Activated CD8-positive, alpha-beta memory T cell treated with anti-CD3 and anti-CD28 coated beads, Interleukin-2, amount 50 U/mL, for 4 hours (primary cell): ENCODE measurements around the gene GRAMD4.

ENCODE experiments used
- DNase-seq: peaks from one replicate; pipeline ENCODE4 v3.0.0-alpha.2; 2020

GRAMD4 gene

DNA sequence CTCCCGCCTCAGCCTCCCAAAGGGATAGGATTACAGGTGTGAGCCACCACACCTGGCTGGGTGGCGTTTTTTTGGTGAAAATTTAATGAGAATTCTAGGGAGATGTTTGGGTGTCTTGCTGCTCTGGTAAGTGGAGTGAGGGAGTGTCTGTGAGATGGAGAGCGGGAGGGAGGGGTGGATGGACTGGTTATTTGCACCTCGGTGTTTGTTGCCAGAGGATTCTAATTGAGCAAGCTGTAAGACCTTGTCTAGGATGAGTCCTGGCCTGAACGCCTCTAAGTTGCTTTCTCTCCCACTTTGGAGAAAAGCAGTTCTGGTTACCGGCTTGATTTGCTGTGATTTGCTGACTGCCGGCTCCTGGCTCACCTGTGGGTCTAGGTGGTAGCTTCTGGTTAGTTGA lies 22.0 kb upstream of the GRAMD4 start:
- no peak for DNase-seq

DNA sequence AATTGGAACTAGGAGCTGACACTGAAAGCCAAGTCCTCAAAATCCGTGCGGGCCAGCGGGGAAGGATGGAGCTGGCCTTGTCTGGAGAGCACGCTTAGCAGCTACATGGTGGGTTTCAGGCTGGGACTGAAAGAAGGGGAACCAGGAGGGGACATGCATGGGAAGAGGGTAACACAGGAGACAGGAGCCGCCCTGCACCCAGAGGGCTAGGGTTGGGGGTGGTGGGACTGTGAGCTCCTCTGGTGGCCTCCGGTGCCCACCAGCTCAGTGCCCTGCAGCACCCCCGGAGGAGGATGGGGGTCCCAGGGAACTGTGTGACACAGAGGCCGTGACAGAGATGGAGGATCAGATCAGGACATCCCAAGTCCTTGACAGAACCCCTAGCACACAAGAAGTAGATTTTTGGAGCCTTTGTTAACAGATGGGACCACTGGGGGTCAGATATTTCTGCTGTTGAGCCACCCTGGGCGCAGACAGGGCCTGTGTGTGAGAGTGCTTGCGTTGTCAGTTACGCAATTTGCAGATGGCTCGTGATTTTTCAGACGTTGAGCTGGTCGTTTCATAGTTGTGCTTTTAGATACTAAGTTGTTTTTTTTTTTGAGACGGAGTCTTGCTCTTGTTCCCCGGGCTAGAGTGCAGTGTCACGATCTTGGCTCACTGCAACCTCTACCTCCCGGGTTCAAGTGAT lies 21.3 kb upstream of the GRAMD4 start:
- no peak for DNase-seq

DNA sequence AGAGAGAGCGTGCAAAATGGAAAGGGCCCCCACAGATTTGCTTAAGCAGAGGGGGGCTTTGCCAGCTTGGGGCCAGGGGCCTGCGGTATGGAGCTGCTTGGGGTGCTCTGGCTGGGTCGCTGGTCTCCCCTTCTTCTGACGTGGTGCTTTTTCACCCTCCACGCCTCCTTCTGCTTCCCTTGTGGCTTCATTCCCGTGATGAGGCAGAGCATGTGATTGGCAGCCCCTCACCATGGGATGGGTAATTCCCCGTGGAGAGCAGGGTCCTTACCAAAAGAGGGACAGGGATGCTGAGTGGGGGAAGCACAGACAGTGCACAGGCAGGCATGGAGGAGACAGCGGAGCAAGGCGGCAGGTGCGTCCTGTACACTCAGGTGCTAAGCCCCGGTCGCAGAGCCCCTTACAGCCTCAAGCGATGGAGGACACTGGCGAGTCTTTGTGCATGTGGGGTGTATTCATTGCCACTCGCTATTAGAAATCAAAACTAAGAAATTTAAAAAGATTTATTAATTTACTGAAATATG lies 19.9 kb upstream of the GRAMD4 start:
- no peak for DNase-seq

DNA sequence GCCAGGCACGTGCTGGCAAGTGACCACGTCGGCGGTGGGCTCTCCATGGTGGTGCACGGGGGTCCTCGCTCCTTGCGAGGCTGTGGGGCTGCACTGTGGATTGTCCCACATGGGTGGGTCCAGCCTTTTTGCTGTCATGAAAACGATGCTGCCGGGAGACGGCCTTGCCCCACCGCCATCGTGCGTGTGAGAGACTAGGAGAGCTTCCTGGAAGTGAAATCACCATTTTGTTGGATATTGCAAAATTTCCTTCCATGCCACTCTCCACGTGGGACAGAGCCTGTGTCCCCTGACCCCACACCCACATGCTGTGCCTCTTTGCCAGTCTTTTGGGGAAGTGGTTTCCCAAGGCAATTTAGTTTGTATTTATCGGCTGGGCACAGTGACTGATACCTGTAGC lies 18.2 kb upstream of the GRAMD4 start:
- DNase-seq, result no peak

- DNase-seq, result no peak
These were observed 15.9 kb upstream of the GRAMD4 start for GRCh38 chr22:46604306-46604690.

- DNase-seq, result no peak
These were observed 15.1 kb upstream of the GRAMD4 start for GRCh38 chr22:46605117-46605516.

- no peak for DNase-seq
These were observed 13.3 kb upstream of the GRAMD4 start for GRCh38 chr22:46606886-46607285.

GRCh38 chr22:46607483-46608114 lies 12.6 kb upstream of the GRAMD4 start:
- DNase-seq, result no peak

- DNase-seq, result no peak
These were observed 11.0 kb upstream of the GRAMD4 start for GRCh38 chr22:46609175-46609690.

DNA sequence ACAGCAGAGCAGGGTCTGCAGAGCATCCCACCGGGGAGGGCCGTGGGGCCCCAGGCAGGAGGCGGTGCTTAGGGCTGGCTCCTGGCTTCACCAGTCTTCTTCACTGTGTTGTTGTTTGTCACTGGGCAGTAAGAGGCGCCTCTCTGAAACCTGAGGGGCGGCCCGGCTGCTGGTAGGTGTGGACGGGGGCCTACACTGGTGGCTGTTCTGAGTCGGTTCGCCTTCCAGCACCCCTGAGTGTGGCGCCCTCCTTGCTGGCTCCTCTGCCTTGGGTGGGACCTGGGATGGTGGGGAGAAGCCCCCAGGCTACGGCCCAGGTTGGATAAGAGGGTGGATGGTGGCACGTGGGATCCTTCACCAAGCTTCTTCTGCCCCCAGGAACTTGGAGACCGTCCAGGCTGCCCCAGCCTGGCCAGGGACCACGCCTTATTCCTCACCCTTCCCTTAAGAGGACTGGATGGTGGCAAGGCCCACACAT lies 10.4 kb upstream of the GRAMD4 start:
- DNase-seq, result no peak

DNA sequence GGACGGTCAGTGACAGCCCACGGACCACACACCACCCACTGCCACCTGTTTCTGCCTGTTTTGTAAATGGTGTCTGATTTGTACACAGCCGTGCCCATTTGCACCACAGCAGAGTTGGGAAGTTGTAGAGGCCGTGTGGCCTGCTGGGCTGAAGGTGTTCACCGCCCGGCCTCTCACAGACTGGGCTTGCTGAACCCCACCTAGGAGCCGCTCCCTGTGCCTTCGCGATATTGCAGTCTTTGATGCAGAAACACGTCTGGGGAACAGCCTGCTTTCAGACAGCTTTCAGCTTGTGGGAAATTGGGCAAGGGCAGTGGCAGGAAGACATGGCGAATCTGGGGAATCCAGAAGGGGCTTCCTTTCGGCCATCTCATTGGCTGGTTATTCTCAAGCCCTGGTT lies 9.8 kb upstream of the GRAMD4 start:
- DNase-seq, result no peak

DNA sequence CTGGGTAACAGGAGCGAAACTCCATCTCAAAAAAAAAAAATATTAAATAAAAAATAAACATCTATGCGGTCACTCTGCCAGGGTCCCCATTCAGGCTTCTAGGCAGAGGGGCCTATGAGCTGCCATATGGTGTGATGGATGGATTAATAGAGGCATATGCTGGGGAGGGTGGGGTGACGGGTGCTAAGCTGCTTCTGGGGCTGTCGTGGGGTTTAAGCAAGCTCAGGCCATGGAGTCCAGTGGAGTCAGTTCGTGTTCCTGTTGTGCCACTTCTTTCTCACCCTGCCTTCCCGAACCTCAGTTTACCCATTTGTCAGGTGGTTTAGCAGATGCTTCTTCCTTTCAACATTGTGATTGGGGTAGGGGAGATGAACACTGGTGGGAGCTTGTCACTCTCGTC lies 9.0 kb upstream of the GRAMD4 start:
- no peak for DNase-seq

DNA sequence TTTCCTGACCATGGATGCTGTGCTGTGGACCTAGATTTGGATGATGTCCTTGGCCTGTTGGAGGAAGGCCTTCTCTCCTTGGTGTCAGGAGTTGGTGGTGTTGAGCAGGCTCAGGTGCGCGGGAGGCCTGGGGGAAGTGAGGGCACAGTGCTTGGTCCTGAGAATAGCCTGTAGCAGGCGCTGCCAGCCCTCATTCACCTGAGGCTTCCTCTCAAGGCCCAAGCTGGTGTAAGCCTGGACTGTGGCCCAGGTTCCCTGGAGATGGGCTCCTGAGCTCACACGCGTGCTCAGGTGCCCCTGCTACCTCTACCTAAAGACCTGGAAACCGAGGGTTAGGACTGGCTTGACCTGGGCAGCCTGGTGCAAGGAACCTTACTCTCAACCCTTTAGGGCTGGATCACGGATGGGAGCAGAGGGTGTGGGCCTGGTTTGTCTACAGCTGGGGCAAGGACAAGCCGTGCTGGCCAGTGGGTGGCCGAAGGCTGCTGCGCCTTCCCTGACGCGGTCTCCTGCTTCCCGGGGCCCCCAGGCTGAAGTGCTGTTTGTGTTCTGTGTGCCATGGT lies 7.8 kb upstream of the GRAMD4 start:
- DNase-seq, result no peak

DNA sequence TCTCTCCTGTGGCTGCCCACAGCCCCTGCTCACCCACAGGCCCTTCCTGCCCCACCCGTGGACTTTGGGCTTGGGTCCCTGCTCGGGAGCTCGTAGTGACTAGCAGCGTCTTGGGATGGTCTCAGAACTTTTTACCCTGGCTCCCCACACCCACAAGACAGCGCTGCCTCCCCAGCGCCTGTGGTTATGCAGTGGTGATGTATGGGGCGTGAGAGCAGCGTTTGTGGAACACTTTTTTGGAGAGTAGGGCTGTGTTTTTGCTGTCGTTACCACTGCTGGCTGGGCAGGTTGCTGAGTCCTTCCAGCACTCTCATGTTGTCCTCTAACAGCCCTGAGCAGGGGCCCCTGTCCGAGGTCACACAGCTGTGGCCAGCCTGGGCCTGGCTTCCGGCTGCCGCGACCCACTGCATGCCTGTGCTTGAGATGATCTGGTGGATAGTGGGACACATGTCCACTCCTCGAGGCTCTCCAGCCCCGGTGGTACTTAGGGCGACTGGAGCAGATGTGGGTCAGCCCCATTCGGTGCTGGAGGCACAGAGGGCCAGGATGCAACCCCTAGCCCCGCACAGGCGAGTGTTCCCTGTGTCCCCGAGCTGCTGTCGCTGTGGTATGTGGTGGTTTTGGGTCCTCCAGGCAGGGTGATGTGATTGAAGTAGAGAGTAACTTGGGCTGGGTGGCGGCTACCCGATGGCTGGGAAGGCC lies 7.1 kb upstream of the GRAMD4 start:
- DNase-seq, result peak; percentile 50

GRCh38 chr22:46613606-46614021 lies 6.6 kb upstream of the GRAMD4 start:
- DNase-seq, result no peak

DNA sequence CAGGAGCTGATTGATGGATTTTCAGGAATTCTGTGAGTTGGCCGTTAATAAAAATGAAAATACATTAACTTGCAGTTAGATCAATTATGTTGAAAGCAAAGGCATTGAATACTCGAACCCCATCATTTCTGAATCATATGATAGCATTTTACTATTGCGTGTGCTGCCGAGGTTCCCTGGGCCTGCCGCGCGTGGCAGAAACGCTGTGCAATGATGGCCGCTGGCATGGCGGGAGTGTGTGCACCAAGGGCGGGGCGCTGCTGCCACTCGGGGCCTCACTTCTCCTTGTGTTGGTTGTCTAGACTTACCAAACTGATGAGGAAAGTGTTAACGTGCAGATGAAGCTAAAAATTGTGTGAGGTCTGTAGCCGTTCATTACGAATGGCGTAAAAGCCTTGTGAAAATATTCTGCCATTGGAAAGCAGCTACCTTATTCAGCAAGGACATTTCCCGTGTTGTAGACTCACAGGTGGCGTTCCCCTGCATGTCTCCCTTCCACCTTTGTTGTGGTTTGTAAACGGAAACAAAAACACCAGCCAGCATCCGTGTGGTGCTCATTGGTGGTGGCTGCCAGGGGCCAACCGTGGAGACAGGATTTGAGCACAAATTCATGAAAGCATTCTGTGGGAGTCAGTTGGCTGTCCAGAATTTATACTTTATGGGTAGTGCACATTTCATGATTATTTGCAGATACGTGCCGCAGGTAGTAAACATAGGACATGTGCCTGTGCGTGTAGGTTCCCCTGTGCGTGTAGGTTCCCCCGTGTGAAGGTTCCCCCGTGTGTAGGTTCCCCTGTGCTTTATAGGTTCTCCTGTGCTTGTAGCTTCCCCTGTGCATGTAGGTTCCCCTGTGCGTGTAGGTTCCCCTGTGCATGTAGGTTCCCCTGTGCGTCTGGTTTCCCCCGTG lies 5.9 kb upstream of the GRAMD4 start:
- peak; percentile 57 for DNase-seq

- DNase-seq, result no peak
These were observed 2.8 kb upstream of the GRAMD4 start for GRCh38 chr22:46617207-46617985.

DNA sequence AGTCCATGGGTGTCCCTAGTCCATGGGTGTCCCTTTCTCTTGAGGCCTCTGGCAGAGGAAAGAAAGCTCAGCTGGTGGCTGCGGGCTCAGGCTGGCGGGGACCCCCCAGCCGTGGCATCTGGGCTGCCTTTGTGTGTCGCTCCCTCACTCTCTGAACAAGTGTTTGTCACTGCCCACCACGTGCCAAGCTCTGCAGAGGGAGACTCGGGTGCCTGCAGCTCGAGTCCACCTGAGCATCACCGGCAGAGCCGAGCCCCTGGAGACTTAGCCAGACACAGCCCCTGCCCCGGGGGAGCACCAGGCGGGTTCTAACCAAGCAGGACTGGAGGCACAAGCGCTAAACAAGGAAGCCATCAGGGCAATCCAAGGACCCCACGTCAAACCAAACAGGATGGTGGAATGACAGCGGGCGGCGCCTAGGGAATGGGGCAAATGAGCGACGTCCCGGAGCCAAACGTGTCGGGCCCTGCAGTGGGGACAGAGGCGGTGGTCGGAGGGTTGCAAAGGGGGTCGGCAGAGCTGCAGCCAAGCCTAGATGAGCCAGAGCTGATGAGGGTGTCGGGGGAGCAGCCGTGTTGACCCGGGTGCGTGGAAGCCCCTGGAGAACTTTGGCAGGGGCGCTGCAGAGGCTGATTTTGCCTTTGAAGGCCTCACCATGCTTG lies 2.1 kb upstream of the GRAMD4 start:
- no peak for DNase-seq

DNA sequence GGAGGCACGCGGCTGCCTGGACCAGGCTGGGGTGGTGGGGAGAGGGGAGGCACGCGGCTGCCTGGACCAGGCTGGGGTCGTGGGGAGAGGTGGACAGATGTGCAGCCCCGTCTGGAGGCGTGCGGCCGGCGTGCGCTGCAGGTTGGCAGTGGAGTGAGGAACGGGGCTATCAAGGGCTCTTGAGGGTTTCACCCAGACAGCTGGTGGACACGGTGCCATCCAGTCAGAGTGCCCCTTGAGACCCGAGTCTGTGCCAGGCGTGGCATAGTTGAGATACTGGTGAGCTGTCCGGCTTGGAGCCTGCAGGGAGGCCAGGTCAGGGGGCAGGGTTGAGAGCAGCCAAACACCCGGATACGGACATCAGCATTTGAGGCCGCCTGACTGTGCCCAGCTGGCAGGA lies 1.5 kb upstream of the GRAMD4 start:
- no peak for DNase-seq

DNA sequence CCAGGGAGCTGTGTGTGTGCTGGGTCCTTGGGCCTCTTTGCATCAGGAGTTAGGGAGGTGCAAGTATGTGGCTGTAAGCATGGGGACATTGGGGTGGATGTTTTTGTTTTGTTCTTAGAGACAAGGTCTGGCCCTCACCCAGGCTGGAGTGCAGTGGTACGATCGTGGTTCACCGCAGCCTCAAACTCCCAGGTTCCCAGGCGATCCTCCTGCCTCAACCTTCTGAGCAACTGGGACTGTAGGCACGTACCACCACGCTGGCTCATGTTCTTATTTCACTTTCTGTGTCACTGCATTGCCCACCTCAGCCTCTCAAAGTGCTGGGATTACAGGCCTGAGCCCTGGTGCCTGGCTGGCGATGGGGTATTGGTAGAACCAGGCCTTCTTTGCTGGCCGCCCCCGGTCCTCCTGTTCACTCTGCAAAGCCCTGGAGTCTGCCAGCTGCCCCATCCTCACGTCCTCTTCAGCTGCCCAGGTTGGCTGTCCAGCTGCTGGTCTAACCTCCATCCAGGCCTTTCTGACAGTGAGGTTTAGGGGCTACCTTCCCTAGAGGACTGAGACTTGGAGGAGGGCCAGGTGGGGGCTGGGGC lies 851 bp upstream of the GRAMD4 start:
- no peak for DNase-seq
